Endodermal cell (in vitro differentiated cells): ENCODE results near the gene MAML2. TPM values are rescaled to one million over a fixed set of nuclear protein-coding genes. Genes with fewer than 3 reads are reported as not detected.

Experiments used
- DNase-seq: peaks from one replicate; pipeline ENCODE4 v3.0.0-alpha.2; 2017
- H3K27ac ChIP-seq: 2 replicates; pipeline ENCODE4 v1.5.1; 2013; ENCODE audit warnings: mild to moderate bottlenecking, low read depth, low read length, moderate library complexity
- H3K27me3 ChIP-seq: 2 replicates; pipeline ENCODE4 v1.6.1; 2013; ENCODE audit warnings: mild to moderate bottlenecking, low read length, moderate library complexity; ENCODE audit not compliant: insufficient read depth, control insufficient read depth, poor library complexity, severe bottlenecking
- H3K36me3 ChIP-seq: 2 replicates; pipeline ENCODE4 v1.7.0; 2013; ENCODE audit warnings: mild to moderate bottlenecking, low read length, moderate library complexity; ENCODE audit not compliant: control insufficient read depth, insufficient read depth
- H3K4me1 ChIP-seq: one replicate; pipeline ENCODE4 v1.7.0; 2013; ENCODE audit warnings: low read length; ENCODE audit not compliant: control insufficient read depth, insufficient read depth
- H3K4me3 ChIP-seq: 2 replicates; pipeline ENCODE4 v1.5.1; 2013; ENCODE audit warnings: mild to moderate bottlenecking, low read length, moderate library complexity
- H3K9ac ChIP-seq: 2 replicates; pipeline ENCODE4 v1.6.1; 2013; ENCODE audit warnings: mild to moderate bottlenecking, low read length, moderate library complexity; ENCODE audit not compliant: poor library complexity, severe bottlenecking; ENCODE audit errors: extremely low read depth
- H3K9me3 ChIP-seq: 2 replicates; pipeline ENCODE4 v1.6.1; 2013; ENCODE audit warnings: mild to moderate bottlenecking, low read length, moderate library complexity; ENCODE audit not compliant: control insufficient read depth
- H3K27ac Mint-ChIP-seq: 2 replicates; pipeline ENCODE4 v1.8.0; 2020; ENCODE audit warnings: mixed read lengths
- H3K27me3 Mint-ChIP-seq: 2 replicates; pipeline ENCODE4 v1.8.0; 2021; ENCODE audit warnings: mild to moderate bottlenecking, mixed read lengths; ENCODE audit not compliant: insufficient read depth
- H3K36me3 Mint-ChIP-seq: 2 replicates; pipeline ENCODE4 v1.8.0; 2020; ENCODE audit warnings: low read depth, mixed read lengths
- H3K4me1 Mint-ChIP-seq: 2 replicates; pipeline ENCODE4 v1.8.0; 2020; ENCODE audit warnings: mixed read lengths
- H3K4me3 Mint-ChIP-seq: 2 replicates; pipeline ENCODE4 v1.8.0; 2020; ENCODE audit warnings: mild to moderate bottlenecking, moderate library complexity, mixed read lengths
- H3K9me3 Mint-ChIP-seq: 2 replicates; pipeline ENCODE4 v1.8.0; 2020; ENCODE audit warnings: mild to moderate bottlenecking, mixed read lengths
- WGBS, 2 experiments: methylation state at CpG; one replicate each; pipeline versions ENCODE4 v1.1.5 to v1.1.7; 2013; ENCODE audit warnings: missing lambda C conversion rate in 2 of 2, mixed read lengths in 1 of 2; ENCODE audit not compliant: insufficient coverage in 1 of 2, insufficient read length in 1 of 2; 5-methylcytosine and 5-hydroxymethylcytosine counted together
- total RNA-seq, 2 donors: library from RNA; stranded (reverse); fragmentation: NEBNext Ultra II Directional in 1 of 2; extraction: Animal tissue kit (Norgen Biotek cat#: 25700) in 1 of 2; gene quantifications; 2 replicates in 1 of 2; 3 replicates in 1 of 2; pipeline ENCODE4 v1.2.1, GENCODE V29; 2021
- TF ChIP-seq, protein P1 (sequence below): fragments of 200-600 bp; sonication (generic); conservative IDR thresholded peaks from 2 replicates; pipeline ENCODE4 v1.5.0; 2021; ENCODE audit warnings: antibody characterized with exemption, mild to moderate bottlenecking

Gene MAML2
- total RNA-seq, 2 donors from 2014 or later, result 6.6 to 8.0 TPM

DNA sequence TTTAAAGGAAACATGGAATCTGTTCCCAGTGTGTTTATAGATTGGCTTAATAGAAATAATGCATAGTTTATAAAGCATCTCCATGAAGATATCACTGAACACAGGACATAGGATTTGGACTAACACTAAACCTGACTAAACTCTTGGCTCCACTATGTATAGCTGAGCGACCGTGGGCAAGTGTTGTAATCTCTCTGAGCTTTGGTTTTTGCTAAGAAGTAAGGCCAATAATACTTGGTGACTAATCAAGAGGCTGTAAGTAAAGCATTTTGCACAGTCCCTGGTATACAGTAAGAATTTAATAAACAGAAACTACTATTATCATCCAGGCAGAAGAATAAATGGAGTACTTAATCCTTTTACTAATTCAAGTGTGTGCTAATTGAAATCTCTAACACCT lies 293.6 kb downstream of the MAML2 start:
- TF ChIP-seq, protein P1, sequence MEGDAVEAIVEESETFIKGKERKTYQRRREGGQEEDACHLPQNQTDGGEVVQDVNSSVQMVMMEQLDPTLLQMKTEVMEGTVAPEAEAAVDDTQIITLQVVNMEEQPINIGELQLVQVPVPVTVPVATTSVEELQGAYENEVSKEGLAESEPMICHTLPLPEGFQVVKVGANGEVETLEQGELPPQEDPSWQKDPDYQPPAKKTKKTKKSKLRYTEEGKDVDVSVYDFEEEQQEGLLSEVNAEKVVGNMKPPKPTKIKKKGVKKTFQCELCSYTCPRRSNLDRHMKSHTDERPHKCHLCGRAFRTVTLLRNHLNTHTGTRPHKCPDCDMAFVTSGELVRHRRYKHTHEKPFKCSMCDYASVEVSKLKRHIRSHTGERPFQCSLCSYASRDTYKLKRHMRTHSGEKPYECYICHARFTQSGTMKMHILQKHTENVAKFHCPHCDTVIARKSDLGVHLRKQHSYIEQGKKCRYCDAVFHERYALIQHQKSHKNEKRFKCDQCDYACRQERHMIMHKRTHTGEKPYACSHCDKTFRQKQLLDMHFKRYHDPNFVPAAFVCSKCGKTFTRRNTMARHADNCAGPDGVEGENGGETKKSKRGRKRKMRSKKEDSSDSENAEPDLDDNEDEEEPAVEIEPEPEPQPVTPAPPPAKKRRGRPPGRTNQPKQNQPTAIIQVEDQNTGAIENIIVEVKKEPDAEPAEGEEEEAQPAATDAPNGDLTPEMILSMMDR, result no peak
- WGBS, 2 experiments, result 95% methylated on average over 2 of the region's 2 CpGs; no CpG with 5 or more reads in 1 of the 2 experiments
- peaks cover 14% of the 10 kb centered on the region for H3K4me1 ChIP-seq
- no peaks in the 10 kb centered on the region for H3K36me3 ChIP-seq
- no peaks in the 10 kb centered on the region for H3K27me3 ChIP-seq
- no peak for DNase-seq
- H3K27ac ChIP-seq, result no peak overlapping the region
- Mint-ChIP-seq H3K27ac (no peak overlapping the region), H3K4me3 (no peak overlapping the region), H3K36me3 (no peaks in the 10 kb centered on the region), H3K9me3 (no peaks in the 10 kb centered on the region), H3K27me3 (no peaks in the 10 kb centered on the region), H3K4me1 (peaks cover 27% of the 10 kb centered on the region)
- H3K9ac ChIP-seq, result no peak overlapping the region
- no peak overlapping the region for H3K4me3 ChIP-seq
- no peaks in the 10 kb centered on the region for H3K9me3 ChIP-seq

GRCh38 chr11:96045622-96046456 lies 297.2 kb downstream of the MAML2 start:
- H3K4me1 Mint-ChIP-seq, result peaks cover 29% of the 10 kb centered on the region
- WGBS, 2 experiments, result 33 to 41% methylated on average over 6 to 10 of the region's 11 CpGs
- H3K4me3 Mint-ChIP-seq, result no peak overlapping the region

DNA sequence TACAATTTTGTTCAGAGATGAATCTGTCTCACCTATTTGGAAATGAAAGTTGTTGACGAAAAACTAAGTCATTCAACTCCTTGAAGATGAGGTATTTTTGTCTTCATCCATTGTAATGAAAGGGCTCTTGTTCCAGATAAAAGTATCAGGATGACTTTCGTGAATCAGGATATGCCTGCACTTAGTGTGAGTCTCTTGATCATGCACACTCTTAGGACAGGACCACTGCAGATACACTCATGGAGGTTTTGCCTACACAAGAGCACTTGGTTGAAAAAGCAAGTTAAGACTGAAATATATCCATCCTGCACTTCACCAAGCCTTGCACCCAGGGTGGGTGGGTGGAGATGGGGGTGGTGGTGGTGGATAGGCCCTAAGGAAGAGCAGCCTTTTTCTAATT lies 298.2 kb downstream of the MAML2 start:
- TF ChIP-seq, protein P1, result no peak
- H3K27ac Mint-ChIP-seq, result no peak overlapping the region
- no peaks in the 10 kb centered on the region for H3K9me3 Mint-ChIP-seq
- Histone ChIP-seq H3K9me3 (no peaks in the 10 kb centered on the region), H3K4me3 (no peak overlapping the region), H3K9ac (no peak overlapping the region), H3K36me3 (no peaks in the 10 kb centered on the region), H3K27me3 (no peaks in the 10 kb centered on the region), H3K4me1 (peaks cover 1% of the 10 kb centered on the region), H3K27ac (no peak overlapping the region)
- H3K36me3 Mint-ChIP-seq, result peaks cover 2% of the 10 kb centered on the region
- H3K4me1 Mint-ChIP-seq, result peaks cover 18% of the 10 kb centered on the region
- H3K4me3 Mint-ChIP-seq, result no peak overlapping the region
- no peak for DNase-seq
- 93 to 94% methylated on average over 2 of the region's 2 CpGs for WGBS, 2 experiments
- no peaks in the 10 kb centered on the region for H3K27me3 Mint-ChIP-seq

More at GRCh38 chr11:96045622-96046456, 297.2 kb downstream of the MAML2 start:
- H3K27me3 Mint-ChIP-seq, result no peaks in the 10 kb centered on the region
- Histone ChIP-seq H3K9ac (no peak overlapping the region), H3K27ac (no peak overlapping the region), H3K4me1 (peaks cover 12% of the 10 kb centered on the region), H3K9me3 (no peaks in the 10 kb centered on the region), H3K36me3 (no peaks in the 10 kb centered on the region), H3K27me3 (no peaks in the 10 kb centered on the region), H3K4me3 (no peak overlapping the region)
- no peak overlapping the region for H3K27ac Mint-ChIP-seq
- DNase-seq, result peak; percentile 86
- H3K36me3 Mint-ChIP-seq, result peaks cover 2% of the 10 kb centered on the region
- TF ChIP-seq, protein P1, result peak; percentile 61
- no peaks in the 10 kb centered on the region for H3K9me3 Mint-ChIP-seq
